Muscle of arm (tissue), 12 donors: ENCODE measurements around the gene NUP188. TPM values are rescaled to one million over a fixed set of nuclear protein-coding genes. Genes with fewer than 3 reads are reported as not detected.
A peak's percentile ranks its signal among the peaks of the same experiment; 100 is the strongest.
"Not testable (repeated sequence)": the region's sequence is repeated elsewhere in the genome, so short reads cannot be mapped to it uniquely, and the experiment has no call there.

Experiments
- DNase-seq: peaks from one replicate; pipeline ENCODE4 v3.0.0-alpha.2; 2013
- polyA plus RNA-seq, 12 donors: library from polyadenylated mRNA; unstranded; fragments of 120-200 nt; gene quantifications; one replicate each; pipeline ENCODE4 v1.2.1, GENCODE V29; 2013; ENCODE audit not compliant: insufficient read length in 12 of 12

Gene NUP188
- polyA plus RNA-seq, 12 donors, result 23.3 to 44.2 (median 34.2) TPM; not detected in 1

GRCh38 chr9:129027224-129027684 is 79.8 kb downstream of the NUP188 start:
- DNase-seq, result no peak

GRCh38 chr9:129027685-129028191 is 80.2 kb downstream of the NUP188 start:
- DNase-seq, result no peak

GRCh38 chr9:129028192-129028966 is 80.9 kb downstream of the NUP188 start, which contains the start of gene SH3GLB2:
Gene SH3GLB2, minus strand, starts transcription at chr9:129028331. Its CDS starts 177 bp downstream, at chr9:129028154.
- DNase-seq, result peak; percentile 95

GRCh38 chr9:129030191-129030590 is 82.7 kb downstream of the NUP188 start:
- no peak for DNase-seq

- no peak for DNase-seq
Measured at GRCh38 chr9:129031514-129031913, 84.0 kb downstream of the NUP188 start.

- DNase-seq, result no peak
Measured at GRCh38 chr9:129032541-129033159, 85.2 kb downstream of the NUP188 start.

GRCh38 chr9:129033216-129033615 is 85.7 kb downstream of the NUP188 start:
- DNase-seq, result no peak

- not testable (repeated sequence) for DNase-seq
Measured at GRCh38 chr9:129035838-129036237, 88.3 kb downstream of the NUP188 start.

- DNase-seq, result peak; percentile 99
Measured at GRCh38 chr9:129036241-129036922, 88.9 kb downstream of the NUP188 start, which contains the start of gene MIGA2. Gene MIGA2, plus strand, starts transcription at chr9:129036626. Its CDS starts 3,969 bp downstream, at chr9:129040595.

- no peak for DNase-seq
Measured at GRCh38 chr9:129036923-129037766, 89.6 kb downstream of the NUP188 start.

GRCh38 chr9:129037767-129038098 is 90.2 kb downstream of the NUP188 start:
- DNase-seq, result no peak

GRCh38 chr9:129038109-129038852 is 90.8 kb downstream of the NUP188 start:
- DNase-seq, result no peak

- DNase-seq, result no peak
Measured at GRCh38 chr9:129040113-129040643, 92.7 kb downstream of the NUP188 start.

- no peak for DNase-seq
Measured at GRCh38 chr9:129042016-129042415, 94.5 kb downstream of the NUP188 start.

- DNase-seq, result no peak
Measured at GRCh38 chr9:129052592-129052991, 105.1 kb downstream of the NUP188 start.

GRCh38 chr9:129053020-129053419 is 105.5 kb downstream of the NUP188 start:
- no peak for DNase-seq

GRCh38 chr9:129054163-129054851 is 106.8 kb downstream of the NUP188 start:
- DNase-seq, result no peak
